Measurements from ENCODE around the gene GPR15LG.
A peak's percentile ranks its signal among the peaks of the same experiment; 100 is the strongest.
"Not testable (repeated sequence)": the region's sequence is repeated elsewhere in the genome, so short reads cannot be mapped to it uniquely, and the experiment has no call there.

Gene GPR15LG

GRCh38 chr10:84179059-84179710 lies 5.6 kb downstream of the GPR15LG start:
- in situ Hi-C loops (cut with MboI; ENCODE audit: low sequenced_read_pairs, unreplicated experiment): no loop called here
- DNase-seq (ENCODE audit: low spot score): peak; percentile 66
- TF ChIP-seq CTCF (IDR thresholded peaks at IDR 0.05; ENCODE audit: borderline replicate concordance, control extremely low read depth, extremely low read depth, insufficient read depth, missing control alignments): no peak

GRCh38 chr10:84180386-84180785 lies 6.8 kb downstream of the GPR15LG start:
- in situ Hi-C loops (cut with MboI; ENCODE audit: low sequenced_read_pairs, unreplicated experiment); DNase-seq (ENCODE audit: low spot score): not testable (repeated sequence)

GRCh38 chr10:84181631-84182030 lies 8.0 kb downstream of the GPR15LG start:
- no peak for TF ChIP-seq CTCF (IDR thresholded peaks at IDR 0.05; ENCODE audit: borderline replicate concordance, control extremely low read depth, extremely low read depth, insufficient read depth, missing control alignments)
- DNase-seq (ENCODE audit: low spot score): no peak

GRCh38 chr10:84184517-84184916 lies 10.9 kb downstream of the GPR15LG start:
- no peak for TF ChIP-seq CTCF (IDR thresholded peaks at IDR 0.05; ENCODE audit: borderline replicate concordance, control extremely low read depth, extremely low read depth, insufficient read depth, missing control alignments)
- in situ Hi-C loops (cut with MboI; ENCODE audit: low sequenced_read_pairs, unreplicated experiment): no loop called here

More at GRCh38 chr10:84181631-84182030, 8.0 kb downstream of the GPR15LG start:
- in situ Hi-C loops (cut with MboI; ENCODE audit: low sequenced_read_pairs, unreplicated experiment): no loop called here

GRCh38 chr10:84185526-84186175 lies 12.1 kb downstream of the GPR15LG start:
- in situ Hi-C loops (cut with MboI; ENCODE audit: low sequenced_read_pairs, unreplicated experiment): no loop called here
- no peak for TF ChIP-seq CTCF (IDR thresholded peaks at IDR 0.05; ENCODE audit: borderline replicate concordance, control extremely low read depth, extremely low read depth, insufficient read depth, missing control alignments)
- DNase-seq (ENCODE audit: low spot score): no peak

More at GRCh38 chr10:84184517-84184916, 10.9 kb downstream of the GPR15LG start:
- DNase-seq (ENCODE audit: low spot score): no peak

GRCh38 chr10:84188815-84189214 lies 15.2 kb downstream of the GPR15LG start:
- no peak for TF ChIP-seq CTCF (IDR thresholded peaks at IDR 0.05; ENCODE audit: borderline replicate concordance, control extremely low read depth, extremely low read depth, insufficient read depth, missing control alignments)
- in situ Hi-C loops (cut with MboI; ENCODE audit: low sequenced_read_pairs, unreplicated experiment): no loop called here
- DNase-seq (ENCODE audit: low spot score): no peak

GRCh38 chr10:84190621-84191020 lies 17.0 kb downstream of the GPR15LG start:
- TF ChIP-seq CTCF (IDR thresholded peaks at IDR 0.05; ENCODE audit: borderline replicate concordance, control extremely low read depth, extremely low read depth, insufficient read depth, missing control alignments): no peak
- DNase-seq (ENCODE audit: low spot score): no peak
- in situ Hi-C loops (cut with MboI; ENCODE audit: low sequenced_read_pairs, unreplicated experiment): no loop called here
